GM10266 (cell line): ENCODE data around the gene THOC5.

Experiments
- DNase-seq: peaks from one replicate; pipeline ENCODE4 v3.0.0; 2012; ENCODE audit errors: extremely low spot score
- CTCF ChIP-seq: IDR thresholded peaks from 2 replicates; pipeline ENCODE4 v1.5.1; 2012; ENCODE audit warnings: mild to moderate bottlenecking, low read depth; ENCODE audit not compliant: control insufficient read depth, insufficient read depth; ENCODE audit errors: missing control alignments

THOC5 gene

GRCh38 chr22:29479417-29480261 lies 73.9 kb downstream of the THOC5 start, which contains the start of gene NEFH:
Gene NEFH, plus strand, starts transcription at chr22:29480218. Its CDS starts 45 bp downstream, at chr22:29480263.
- DNase-seq, result no peak
- no peak for TF ChIP-seq CTCF

GRCh38 chr22:29478326-29479276 lies 75.0 kb downstream of the THOC5 start:
- no peak for TF ChIP-seq CTCF
- no peak for DNase-seq

- TF ChIP-seq CTCF, result no peak
Measured at GRCh38 chr22:29477723-29478318, 75.7 kb downstream of the THOC5 start.

GRCh38 chr22:29476116-29476515 lies 77.4 kb downstream of the THOC5 start:
- no peak for TF ChIP-seq CTCF
- no peak for DNase-seq

More at GRCh38 chr22:29477723-29478318, 75.7 kb downstream of the THOC5 start:
- DNase-seq, result no peak

GRCh38 chr22:29475550-29475949 lies 78.0 kb downstream of the THOC5 start:
- TF ChIP-seq CTCF, result no peak
- DNase-seq, result peak; percentile 66

- no peak for DNase-seq
- TF ChIP-seq CTCF, result no peak
Measured at GRCh38 chr22:29473001-29473400, 80.6 kb downstream of the THOC5 start.
